GM12878 (cell line): ENCODE measurements around the gene UBE3B. TPM values are rescaled to one million over a fixed set of nuclear protein-coding genes. Genes with fewer than 3 reads are reported as not detected.

Experiments
- ATAC-seq: fragments of 200-7000 bp; cut with Tn5 transposase; 3 replicates; pipeline ENCODE4 v1.9.1; 2020; ENCODE audit warnings: mild to moderate bottlenecking, moderate library complexity
- BruUV-seq: library from RNA; stranded (reverse); fragments of 400-500 nt; replicated peaks from 2 replicates; lab custom pipeline; 2021; lab: Mats Ljungman, UMichigan
- CTCF ChIA-PET: fragments of 300-600 bp; sonication (Branson Sonifier 250); formaldehyde crosslinking; extraction: SDS; loops from one replicate; lab custom pipeline; 2021; ENCODE audit warnings: inconsistent platforms; lab: Yijun Ruan, JAX
- POLR2A ChIA-PET: fragments of 350-600 bp; formaldehyde crosslinking; extraction: SDS; loops from one replicate; lab custom pipeline; 2021; ENCODE audit warnings: inconsistent platforms; lab: Charles Lee
- RAD21 ChIA-PET: fragments of 300-600 bp; sonication (Branson Sonifier 250); formaldehyde crosslinking; loops from one replicate; lab custom pipeline; 2023; ENCODE audit warnings: antibody characterized with exemption; ENCODE audit not compliant: unreplicated experiment; lab: Charles Lee
- SMC1A ChIA-PET: fragments of 300-600 bp; sonication (Branson Sonifier 250); formaldehyde crosslinking; loops from one replicate; lab custom pipeline; 2023; ENCODE audit not compliant: unreplicated experiment, uncharacterized antibody; lab: Charles Lee
- DNase-seq: peaks from one replicate; pipeline ENCODE4 v3.0.0-alpha.2; 2011; ENCODE audit warnings: low read depth, low spot score
- FAIRE-seq: peaks from 3 replicates; lab custom pipeline; 2011; peaks lifted over from hg19 to GRCh38; lab: Jason Lieb, UNC
- H2AFZ ChIP-seq: 2 replicates; pipeline ENCODE4 v1.6.0; 2011; ENCODE audit warnings: low read depth, low read length, control low read depth; ENCODE audit not compliant: control insufficient read depth
- H3K27ac ChIP-seq: 2 replicates; pipeline ENCODE4 v1.5.1; 2011; ENCODE audit warnings: control low read depth; ENCODE audit not compliant: control insufficient read depth, insufficient read depth
- H3K27me3 ChIP-seq, 2 experiments: replicated peaks in 1 of 2; 2 replicates each; pipeline versions ENCODE4 v1.6.0 to v1.6.1; 2011; ENCODE audit warnings: low read length in 1 of 2; ENCODE audit not compliant: control insufficient read depth in 2 of 2, insufficient read depth in 2 of 2
- H3K36me3 ChIP-seq, 2 experiments: 2 replicates each; pipeline ENCODE4 v1.5.1; 2011; ENCODE audit warnings: low read length in 1 of 2; ENCODE audit not compliant: control insufficient read depth in 2 of 2, insufficient read depth in 2 of 2
- H3K4me1 ChIP-seq: 2 replicates; pipeline ENCODE4 v1.6.1; 2011; ENCODE audit warnings: mild to moderate bottlenecking, low read length, moderate library complexity, mixed read lengths; ENCODE audit not compliant: control insufficient read depth, insufficient read depth
- H3K4me2 ChIP-seq: 2 replicates; pipeline ENCODE4 v1.6.0; 2011; ENCODE audit warnings: control low read depth; ENCODE audit not compliant: control insufficient read depth, insufficient read depth
- H3K4me3 ChIP-seq: fragments of 200-600 bp; sonication (generic); 2 replicates; pipeline ENCODE4 v1.5.1; 2016
- H3K79me2 ChIP-seq: 2 replicates; pipeline ENCODE4 v1.6.0; 2011; ENCODE audit warnings: low read length; ENCODE audit not compliant: control insufficient read depth, insufficient read depth
- H3K9ac ChIP-seq: 2 replicates; pipeline ENCODE4 v1.8.0; 2011; ENCODE audit warnings: low read length, control low read depth, mixed read lengths; ENCODE audit not compliant: control insufficient read depth, insufficient read depth
- H3K9me3 ChIP-seq: replicated peaks from 3 replicates; pipeline ENCODE4 v1.5.1; 2011; ENCODE audit warnings: mild to moderate bottlenecking, low read length; ENCODE audit not compliant: control insufficient read depth, insufficient read depth
- H4K20me1 ChIP-seq: 2 replicates; pipeline ENCODE4 v1.6.0; 2011; ENCODE audit not compliant: control insufficient read depth, insufficient read depth
- ASH2L ChIP-seq: fragments of 300-600, 200-600 bp; sonication (generic); IDR thresholded peaks from 2 replicates; pipeline ENCODE4 v1.6.1; 2017; ENCODE audit warnings: low read depth, mild to moderate bottlenecking, borderline replicate concordance
- BCL11A ChIP-seq: IDR thresholded peaks from 2 replicates; pipeline ENCODE4 v1.6.1; 2011; ENCODE audit warnings: low read depth, low read length
- KLF5 ChIP-seq: fragments of 450-650 bp; IDR thresholded peaks from 2 replicates; pipeline ENCODE4 v1.6.1; 2014; ENCODE audit warnings: mild to moderate bottlenecking; ENCODE audit not compliant: partially characterized antibody
- NBN ChIP-seq: fragments of 450-650 bp; IDR thresholded peaks from 2 replicates; pipeline ENCODE4 v1.6.1; 2016
- NFIC ChIP-seq: IDR thresholded peaks from 2 replicates; pipeline ENCODE4 v1.6.1; 2012; ENCODE audit warnings: low read depth, mild to moderate bottlenecking, inconsistent platforms, low read length, moderate library complexity
- NKRF ChIP-seq: fragments of 450-650 bp; conservative IDR thresholded peaks from 2 replicates; pipeline ENCODE4 v1.6.1; 2017; ENCODE audit warnings: mild to moderate bottlenecking, moderate library complexity
- RUNX3 ChIP-seq: IDR thresholded peaks from 2 replicates; pipeline ENCODE4 v1.6.1; 2012; ENCODE audit warnings: low read length, inconsistent platforms
- ZNF384 ChIP-seq: IDR thresholded peaks from 2 replicates; pipeline ENCODE4 v1.6.1; 2012; ENCODE audit warnings: low read depth, mild to moderate bottlenecking, low read length, improper control_type of control experiment, borderline replicate concordance
- ZNF592 ChIP-seq: fragments of 450-650 bp; IDR thresholded peaks from 2 replicates; pipeline ENCODE4 v1.6.1; 2017; ENCODE audit warnings: mild to moderate bottlenecking, moderate library complexity
- WGBS: methylation state at CpG from one replicate; pipeline ENCODE4 v1.1.6; 2016; ENCODE audit warnings: low lambda C conversion rate; ENCODE audit not compliant: insufficient replicate concordance, insufficient coverage; ENCODE audit errors: missing lambda C conversion rate; 5-methylcytosine and 5-hydroxymethylcytosine counted together
- in situ Hi-C: fragments of 300-500 bp; cut with MboI; formaldehyde crosslinking; loops from 9 replicates; pipeline ENCODE4 v1.14.3; 2018; ENCODE audit warnings: mixed read lengths
- intact Hi-C: fragments of 100-400 bp; cut with micrococcal nuclease; formaldehyde crosslinking; loops from one replicate; pipeline ENCODE4 v1.14.2; 2022; ENCODE audit not compliant: unreplicated experiment
- polyA plus RNA-seq, 11 experiments: library from polyadenylated mRNA; depleted of rRNA in 4 of 11; unstranded in 6 of 11; stranded (reverse) in 5 of 11; fragments of >200 nt; fragmentation: Nextera tagmentation in 4 of 11; fragmentation: Illumina TruSeq in 1 of 11; extraction: Ambion mirVana in 4 of 11; extraction: Trizol in 1 of 11; gene quantifications; 1 replicate in 1 of 11; 2 replicates in 10 of 11; pipeline versions ENCODE4 v1.2.1 to v1.2.3, GENCODE V29; 2011 to 2016; ENCODE audit warnings: inconsistent platforms in 2 of 11, missing spikeins in 2 of 11, low read depth in 1 of 11
- total RNA-seq, 4 experiments: library from RNA; depleted of rRNA in 3 of 4; stranded (reverse); fragments of >200 nt in 3 of 4; fragmentation: Illumina TruSeq in 1 of 4; extraction: Trizol in 1 of 4; gene quantifications; 2 replicates each; pipeline versions ENCODE4 v1.2.1 to v1.2.3, GENCODE V29; 2013 to 2021
- TF ChIP-seq, protein P1 (sequence below): fragments of 450-650 bp; IDR thresholded peaks from 2 replicates; pipeline ENCODE4 v1.6.1; 2017; ENCODE audit warnings: mild to moderate bottlenecking, moderate library complexity
- TF ChIP-seq, protein P2 (sequence below): fragments of 150-350 bp; IDR thresholded peaks from 2 replicates; pipeline ENCODE4 v1.6.1; 2014; ENCODE audit warnings: mild to moderate bottlenecking, low read depth, low read length
- TF ChIP-seq, protein P3 (sequence below): IDR thresholded peaks from 2 replicates; pipeline ENCODE4 v1.6.1; 2012; ENCODE audit warnings: low read depth, low read length, improper control_type of control experiment

The UBE3B gene
- total and polyA plus RNA-seq, 10 of the 15 experiments (the other 5 are each of a cell fraction or from before 2014, with no cell fraction given), result 7.4 to 25.3 (median 17.1) TPM

GRCh38 chr12:109513977-109514376, 36.5 kb downstream of the UBE3B start:
- ChIA-PET RAD21 (no interaction called here), SMC1A (no interaction called here), POLR2A (no interaction called here), CTCF (no interaction called here)
- 95% methylated on average over 4 of the region's 4 CpGs for WGBS
- in situ Hi-C loops (no loop called here), intact Hi-C loops (no loop called here)
- no TSS peak for BruUV-seq
- Histone ChIP-seq H3K27ac (no peak overlapping the region), H3K4me3 (no peak overlapping the region), H3K4me1 (no peaks in the 10 kb centered on the region), H3K36me3 (peaks cover 0 to 11% of the 10 kb centered on the region in 2 experiments; a peak in 2 of 4 replicates), H3K79me2 (no peaks in the 10 kb centered on the region), H3K9ac (no peak overlapping the region), H3K9me3 (no peaks in the 10 kb centered on the region), H3K27me3 (no peaks in the 10 kb centered on the region), H3K4me2 (no peak overlapping the region), H4K20me1 (no peaks in the 10 kb centered on the region; the same call in 1 of the 2 replicates), H2AFZ (no peak overlapping the region)
- ATAC-seq (no peak), FAIRE-seq (no peak), DNase-seq (no peak)
- TF ChIP-seq, protein P1, sequence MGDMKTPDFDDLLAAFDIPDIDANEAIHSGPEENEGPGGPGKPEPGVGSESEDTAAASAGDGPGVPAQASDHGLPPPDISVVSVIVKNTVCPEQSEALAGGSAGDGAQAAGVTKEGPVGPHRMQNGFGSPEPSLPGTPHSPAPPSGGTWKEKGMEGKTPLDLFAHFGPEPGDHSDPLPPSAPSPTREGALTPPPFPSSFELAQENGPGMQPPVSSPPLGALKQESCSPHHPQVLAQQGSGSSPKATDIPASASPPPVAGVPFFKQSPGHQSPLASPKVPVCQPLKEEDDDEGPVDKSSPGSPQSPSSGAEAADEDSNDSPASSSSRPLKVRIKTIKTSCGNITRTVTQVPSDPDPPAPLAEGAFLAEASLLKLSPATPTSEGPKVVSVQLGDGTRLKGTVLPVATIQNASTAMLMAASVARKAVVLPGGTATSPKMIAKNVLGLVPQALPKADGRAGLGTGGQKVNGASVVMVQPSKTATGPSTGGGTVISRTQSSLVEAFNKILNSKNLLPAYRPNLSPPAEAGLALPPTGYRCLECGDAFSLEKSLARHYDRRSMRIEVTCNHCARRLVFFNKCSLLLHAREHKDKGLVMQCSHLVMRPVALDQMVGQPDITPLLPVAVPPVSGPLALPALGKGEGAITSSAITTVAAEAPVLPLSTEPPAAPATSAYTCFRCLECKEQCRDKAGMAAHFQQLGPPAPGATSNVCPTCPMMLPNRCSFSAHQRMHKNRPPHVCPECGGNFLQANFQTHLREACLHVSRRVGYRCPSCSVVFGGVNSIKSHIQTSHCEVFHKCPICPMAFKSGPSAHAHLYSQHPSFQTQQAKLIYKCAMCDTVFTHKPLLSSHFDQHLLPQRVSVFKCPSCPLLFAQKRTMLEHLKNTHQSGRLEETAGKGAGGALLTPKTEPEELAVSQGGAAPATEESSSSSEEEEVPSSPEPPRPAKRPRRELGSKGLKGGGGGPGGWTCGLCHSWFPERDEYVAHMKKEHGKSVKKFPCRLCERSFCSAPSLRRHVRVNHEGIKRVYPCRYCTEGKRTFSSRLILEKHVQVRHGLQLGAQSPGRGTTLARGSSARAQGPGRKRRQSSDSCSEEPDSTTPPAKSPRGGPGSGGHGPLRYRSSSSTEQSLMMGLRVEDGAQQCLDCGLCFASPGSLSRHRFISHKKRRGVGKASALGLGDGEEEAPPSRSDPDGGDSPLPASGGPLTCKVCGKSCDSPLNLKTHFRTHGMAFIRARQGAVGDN, result no peak
- TF ChIP-seq ZNF384, result no peak
- TF ChIP-seq ZNF592, result no peak
- TF ChIP-seq, protein P2, sequence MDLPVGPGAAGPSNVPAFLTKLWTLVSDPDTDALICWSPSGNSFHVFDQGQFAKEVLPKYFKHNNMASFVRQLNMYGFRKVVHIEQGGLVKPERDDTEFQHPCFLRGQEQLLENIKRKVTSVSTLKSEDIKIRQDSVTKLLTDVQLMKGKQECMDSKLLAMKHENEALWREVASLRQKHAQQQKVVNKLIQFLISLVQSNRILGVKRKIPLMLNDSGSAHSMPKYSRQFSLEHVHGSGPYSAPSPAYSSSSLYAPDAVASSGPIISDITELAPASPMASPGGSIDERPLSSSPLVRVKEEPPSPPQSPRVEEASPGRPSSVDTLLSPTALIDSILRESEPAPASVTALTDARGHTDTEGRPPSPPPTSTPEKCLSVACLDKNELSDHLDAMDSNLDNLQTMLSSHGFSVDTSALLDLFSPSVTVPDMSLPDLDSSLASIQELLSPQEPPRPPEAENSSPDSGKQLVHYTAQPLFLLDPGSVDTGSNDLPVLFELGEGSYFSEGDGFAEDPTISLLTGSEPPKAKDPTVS, result no peak
- TF ChIP-seq, protein P3, sequence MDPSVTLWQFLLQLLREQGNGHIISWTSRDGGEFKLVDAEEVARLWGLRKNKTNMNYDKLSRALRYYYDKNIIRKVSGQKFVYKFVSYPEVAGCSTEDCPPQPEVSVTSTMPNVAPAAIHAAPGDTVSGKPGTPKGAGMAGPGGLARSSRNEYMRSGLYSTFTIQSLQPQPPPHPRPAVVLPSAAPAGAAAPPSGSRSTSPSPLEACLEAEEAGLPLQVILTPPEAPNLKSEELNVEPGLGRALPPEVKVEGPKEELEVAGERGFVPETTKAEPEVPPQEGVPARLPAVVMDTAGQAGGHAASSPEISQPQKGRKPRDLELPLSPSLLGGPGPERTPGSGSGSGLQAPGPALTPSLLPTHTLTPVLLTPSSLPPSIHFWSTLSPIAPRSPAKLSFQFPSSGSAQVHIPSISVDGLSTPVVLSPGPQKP, result no peak
- no peak for TF ChIP-seq ASH2L
- no peak for TF ChIP-seq NFIC
- TF ChIP-seq NKRF, result no peak
- no peak for TF ChIP-seq NBN
- no peak for TF ChIP-seq BCL11A
- TF ChIP-seq KLF5, result no peak
- TF ChIP-seq RUNX3, result no peak
